GM12878 (cell line): ENCODE measurements around the gene ICA1. TPM values are rescaled to one million over a fixed set of nuclear protein-coding genes. Genes with fewer than 3 reads are reported as not detected.

ENCODE experiments used
- ATAC-seq: fragments of 200-7000 bp; cut with Tn5 transposase; 3 replicates; pipeline ENCODE4 v1.9.1; 2020; ENCODE audit warnings: mild to moderate bottlenecking, moderate library complexity
- BruUV-seq: library from RNA; stranded (reverse); fragments of 400-500 nt; replicated peaks from 2 replicates; lab custom pipeline; 2021; lab: Mats Ljungman, UMichigan
- CTCF ChIA-PET: fragments of 300-600 bp; sonication (Branson Sonifier 250); formaldehyde crosslinking; extraction: SDS; loops from one replicate; lab custom pipeline; 2021; ENCODE audit warnings: inconsistent platforms; lab: Yijun Ruan, JAX
- POLR2A ChIA-PET: fragments of 350-600 bp; formaldehyde crosslinking; extraction: SDS; loops from one replicate; lab custom pipeline; 2021; ENCODE audit warnings: inconsistent platforms; lab: Charles Lee
- RAD21 ChIA-PET: fragments of 300-600 bp; sonication (Branson Sonifier 250); formaldehyde crosslinking; loops from one replicate; lab custom pipeline; 2023; ENCODE audit warnings: antibody characterized with exemption; ENCODE audit not compliant: unreplicated experiment; lab: Charles Lee
- SMC1A ChIA-PET: fragments of 300-600 bp; sonication (Branson Sonifier 250); formaldehyde crosslinking; loops from one replicate; lab custom pipeline; 2023; ENCODE audit not compliant: unreplicated experiment, uncharacterized antibody; lab: Charles Lee
- DNase-seq: peaks from one replicate; pipeline ENCODE4 v3.0.0-alpha.2; 2011; ENCODE audit warnings: low read depth, low spot score
- FAIRE-seq: peaks from 3 replicates; lab custom pipeline; 2011; peaks lifted over from hg19 to GRCh38; lab: Jason Lieb, UNC
- H2AFZ ChIP-seq: 2 replicates; pipeline ENCODE4 v1.6.0; 2011; ENCODE audit warnings: low read depth, low read length, control low read depth; ENCODE audit not compliant: control insufficient read depth
- H3K27ac ChIP-seq: 2 replicates; pipeline ENCODE4 v1.5.1; 2011; ENCODE audit warnings: control low read depth; ENCODE audit not compliant: control insufficient read depth, insufficient read depth
- H3K27me3 ChIP-seq, 2 experiments: replicated peaks in 1 of 2; 2 replicates each; pipeline versions ENCODE4 v1.6.0 to v1.6.1; 2011; ENCODE audit warnings: low read length in 1 of 2; ENCODE audit not compliant: control insufficient read depth in 2 of 2, insufficient read depth in 2 of 2
- H3K36me3 ChIP-seq, 2 experiments: 2 replicates each; pipeline ENCODE4 v1.5.1; 2011; ENCODE audit warnings: low read length in 1 of 2; ENCODE audit not compliant: control insufficient read depth in 2 of 2, insufficient read depth in 2 of 2
- H3K4me1 ChIP-seq: 2 replicates; pipeline ENCODE4 v1.6.1; 2011; ENCODE audit warnings: mild to moderate bottlenecking, low read length, moderate library complexity, mixed read lengths; ENCODE audit not compliant: control insufficient read depth, insufficient read depth
- H3K4me2 ChIP-seq: 2 replicates; pipeline ENCODE4 v1.6.0; 2011; ENCODE audit warnings: control low read depth; ENCODE audit not compliant: control insufficient read depth, insufficient read depth
- H3K4me3 ChIP-seq: fragments of 200-600 bp; sonication (generic); 2 replicates; pipeline ENCODE4 v1.5.1; 2016
- H3K79me2 ChIP-seq: 2 replicates; pipeline ENCODE4 v1.6.0; 2011; ENCODE audit warnings: low read length; ENCODE audit not compliant: control insufficient read depth, insufficient read depth
- H3K9ac ChIP-seq: 2 replicates; pipeline ENCODE4 v1.8.0; 2011; ENCODE audit warnings: low read length, control low read depth, mixed read lengths; ENCODE audit not compliant: control insufficient read depth, insufficient read depth
- H3K9me3 ChIP-seq: replicated peaks from 3 replicates; pipeline ENCODE4 v1.5.1; 2011; ENCODE audit warnings: mild to moderate bottlenecking, low read length; ENCODE audit not compliant: control insufficient read depth, insufficient read depth
- H4K20me1 ChIP-seq: 2 replicates; pipeline ENCODE4 v1.6.0; 2011; ENCODE audit not compliant: control insufficient read depth, insufficient read depth
- E2F4 ChIP-seq: IDR thresholded peaks from 2 replicates; pipeline ENCODE4 v1.6.1; 2012; ENCODE audit warnings: low read depth, low read length, improper control_type of control experiment
- POU2F2 ChIP-seq: IDR thresholded peaks from 3 replicates; pipeline ENCODE4 v1.6.1; 2011; ENCODE audit warnings: low read depth, mild to moderate bottlenecking, low read length, borderline replicate concordance
- SPI1 ChIP-seq: IDR thresholded peaks from 2 replicates; pipeline ENCODE4 v1.6.1; 2011; ENCODE audit warnings: low read depth, mild to moderate bottlenecking, low read length, moderate library complexity, borderline replicate concordance; ENCODE audit not compliant: insufficient read depth
- SRF ChIP-seq, 2 experiments: IDR thresholded peaks; 2 replicates each; pipeline ENCODE4 v1.6.1; 2011; ENCODE audit warnings: low read depth in 2 of 2, low read length in 2 of 2, mild to moderate bottlenecking in 1 of 2, moderate library complexity in 1 of 2
- WGBS: methylation state at CpG from one replicate; pipeline ENCODE4 v1.1.6; 2016; ENCODE audit warnings: low lambda C conversion rate; ENCODE audit not compliant: insufficient replicate concordance, insufficient coverage; ENCODE audit errors: missing lambda C conversion rate; 5-methylcytosine and 5-hydroxymethylcytosine counted together
- in situ Hi-C: fragments of 300-500 bp; cut with MboI; formaldehyde crosslinking; loops from 9 replicates; pipeline ENCODE4 v1.14.3; 2018; ENCODE audit warnings: mixed read lengths
- intact Hi-C: fragments of 100-400 bp; cut with micrococcal nuclease; formaldehyde crosslinking; loops from one replicate; pipeline ENCODE4 v1.14.2; 2022; ENCODE audit not compliant: unreplicated experiment
- polyA plus RNA-seq, 11 experiments: library from polyadenylated mRNA; depleted of rRNA in 4 of 11; unstranded in 6 of 11; stranded (reverse) in 5 of 11; fragments of >200 nt; fragmentation: Nextera tagmentation in 4 of 11; fragmentation: Illumina TruSeq in 1 of 11; extraction: Ambion mirVana in 4 of 11; extraction: Trizol in 1 of 11; gene quantifications; 1 replicate in 1 of 11; 2 replicates in 10 of 11; pipeline versions ENCODE4 v1.2.1 to v1.2.3, GENCODE V29; 2011 to 2016; ENCODE audit warnings: inconsistent platforms in 2 of 11, missing spikeins in 2 of 11, low read depth in 1 of 11
- total RNA-seq, 4 experiments: library from RNA; depleted of rRNA in 3 of 4; stranded (reverse); fragments of >200 nt in 3 of 4; fragmentation: Illumina TruSeq in 1 of 4; extraction: Trizol in 1 of 4; gene quantifications; 2 replicates each; pipeline versions ENCODE4 v1.2.1 to v1.2.3, GENCODE V29; 2013 to 2021
- TF ChIP-seq, protein P1 (sequence below): fragments of 150-350 bp; IDR thresholded peaks from 2 replicates; pipeline ENCODE4 v1.6.1; 2016; ENCODE audit warnings: low read depth, low read length
- TF ChIP-seq, protein P2 (sequence below): fragments of 150-350 bp; IDR thresholded peaks from 2 replicates; pipeline ENCODE4 v1.6.1; 2014; ENCODE audit warnings: mild to moderate bottlenecking, low read depth, low read length

ICA1 gene
- total and polyA plus RNA-seq, 10 of the 15 experiments (the other 5 are each of a cell fraction or from before 2014, with no cell fraction given), result 1.3 to 35.1 (median 3.3) TPM

- in situ Hi-C loops, result loop anchor here (10.0 to 25.0 kb wide), 3 partner anchors 634 to 1267 kb away; no protein-coding TSS in a partner anchor
These were observed 40.4 kb downstream of the ICA1 start for GRCh38 chr7:8221567-8221966.

GRCh38 chr7:8221101-8221495, 40.9 kb downstream of the ICA1 start:
- intact Hi-C loops, result loop anchor here (5.0 kb wide), 1 partner anchor 76 kb away; no protein-coding TSS in a partner anchor
- H3K9me3 ChIP-seq, result no peaks in the 10 kb centered on the region
- ChIA-PET CTCF (interaction anchor here (2.0 to 3.4 kb wide), 2 partner anchors 540 to 797 kb away, joined by 7 to 11 read pairs; no protein-coding TSS in a partner anchor), RAD21 (interaction anchor here (1.7 kb wide), 1 partner anchor 75 kb away, joined by 4 read pairs; no protein-coding TSS in a partner anchor), POLR2A (interaction anchor here (0.5 kb wide), 1 partner anchor 704 kb away, joined by 4 read pairs; no protein-coding TSS in a partner anchor), SMC1A (interaction anchor here (0.6 to 2.1 kb wide), 4 partner anchors 14 to 587 kb away, joined by 3 to 10 read pairs (median 3); no protein-coding TSS in a partner anchor)
- H3K79me2 ChIP-seq, result no peaks in the 10 kb centered on the region
- H4K20me1 ChIP-seq, result no peaks in the 10 kb centered on the region
- H3K27ac ChIP-seq, result no peak overlapping the region
- ATAC-seq (no peak), FAIRE-seq (no peak), DNase-seq (no peak)
- no peaks in the 10 kb centered on the region for H3K4me1 ChIP-seq
- H2AFZ ChIP-seq, result no peak overlapping the region
- H3K4me2 ChIP-seq, result no peak overlapping the region
- in situ Hi-C loops, result loop anchor here (10.0 to 25.0 kb wide), 3 partner anchors 634 to 1266 kb away; no protein-coding TSS in a partner anchor
- H3K36me3 ChIP-seq, result no peaks in the 10 kb centered on the region
- no TSS peak for BruUV-seq
- 58% methylated on average over 5 of the region's 5 CpGs for WGBS
- peaks cover 0 to 1% of the 10 kb centered on the region in 2 experiments; a peak in 1 of 4 replicates for H3K27me3 ChIP-seq
- H3K4me3 ChIP-seq, result no peak overlapping the region
- H3K9ac ChIP-seq, result no peak overlapping the region
- TF ChIP-seq E2F4, result no peak
- TF ChIP-seq POU2F2, result no peak
- TF ChIP-seq, protein P1, sequence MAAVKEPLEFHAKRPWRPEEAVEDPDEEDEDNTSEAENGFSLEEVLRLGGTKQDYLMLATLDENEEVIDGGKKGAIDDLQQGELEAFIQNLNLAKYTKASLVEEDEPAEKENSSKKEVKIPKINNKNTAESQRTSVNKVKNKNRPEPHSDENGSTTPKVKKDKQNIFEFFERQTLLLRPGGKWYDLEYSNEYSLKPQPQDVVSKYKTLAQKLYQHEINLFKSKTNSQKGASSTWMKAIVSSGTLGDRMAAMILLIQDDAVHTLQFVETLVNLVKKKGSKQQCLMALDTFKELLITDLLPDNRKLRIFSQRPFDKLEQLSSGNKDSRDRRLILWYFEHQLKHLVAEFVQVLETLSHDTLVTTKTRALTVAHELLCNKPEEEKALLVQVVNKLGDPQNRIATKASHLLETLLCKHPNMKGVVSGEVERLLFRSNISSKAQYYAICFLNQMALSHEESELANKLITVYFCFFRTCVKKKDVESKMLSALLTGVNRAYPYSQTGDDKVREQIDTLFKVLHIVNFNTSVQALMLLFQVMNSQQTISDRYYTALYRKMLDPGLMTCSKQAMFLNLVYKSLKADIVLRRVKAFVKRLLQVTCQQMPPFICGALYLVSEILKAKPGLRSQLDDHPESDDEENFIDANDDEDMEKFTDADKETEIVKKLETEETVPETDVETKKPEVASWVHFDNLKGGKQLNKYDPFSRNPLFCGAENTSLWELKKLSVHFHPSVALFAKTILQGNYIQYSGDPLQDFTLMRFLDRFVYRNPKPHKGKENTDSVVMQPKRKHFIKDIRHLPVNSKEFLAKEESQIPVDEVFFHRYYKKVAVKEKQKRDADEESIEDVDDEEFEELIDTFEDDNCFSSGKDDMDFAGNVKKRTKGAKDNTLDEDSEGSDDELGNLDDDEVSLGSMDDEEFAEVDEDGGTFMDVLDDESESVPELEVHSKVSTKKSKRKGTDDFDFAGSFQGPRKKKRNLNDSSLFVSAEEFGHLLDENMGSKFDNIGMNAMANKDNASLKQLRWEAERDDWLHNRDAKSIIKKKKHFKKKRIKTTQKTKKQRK, result no peak
- no peak for TF ChIP-seq SPI1

More at GRCh38 chr7:8221567-8221966, 40.4 kb downstream of the ICA1 start:
- Histone ChIP-seq H3K4me1 (no peaks in the 10 kb centered on the region), H3K36me3 (no peaks in the 10 kb centered on the region), H3K27ac (no peak overlapping the region), H2AFZ (no peak overlapping the region), H3K9me3 (no peaks in the 10 kb centered on the region), H3K4me3 (no peak overlapping the region), H3K4me2 (no peak overlapping the region), H3K27me3 (peaks cover 0 to 1% of the 10 kb centered on the region in 2 experiments; a peak in 1 of 4 replicates), H4K20me1 (no peaks in the 10 kb centered on the region), H3K79me2 (no peaks in the 10 kb centered on the region), H3K9ac (no peak overlapping the region)
- SMC1A ChIA-PET, result interaction anchor here (0.6 to 2.1 kb wide), 5 partner anchors 14 to 540 kb away, joined by 3 to 10 read pairs (median 3); no protein-coding TSS in a partner anchor
- DNase-seq (no peak), ATAC-seq (no peak), FAIRE-seq (no peak)
- RAD21 ChIA-PET, result interaction anchor here (0.7 to 1.9 kb wide), 3 partner anchors 75 to 540 kb away, joined by 3 to 8 read pairs (median 4); no protein-coding TSS in a partner anchor
- intact Hi-C loops, result loop anchor here (5.0 kb wide), 1 partner anchor 76 kb away; no protein-coding TSS in a partner anchor
- BruUV-seq, result no TSS peak
- POLR2A ChIA-PET, result interaction anchor here (0.5 kb wide), 1 partner anchor 704 kb away, joined by 4 read pairs; no protein-coding TSS in a partner anchor
- CTCF ChIA-PET, result interaction anchor here (2.0 to 3.4 kb wide), 2 partner anchors 540 to 797 kb away, joined by 7 to 11 read pairs; no protein-coding TSS in a partner anchor
- no peak for TF ChIP-seq SRF (IDR thresholded peaks at IDR 0.05; ENCODE audit: low read depth in 2 of 2, low read length in 2 of 2)
- TF ChIP-seq, protein P2, sequence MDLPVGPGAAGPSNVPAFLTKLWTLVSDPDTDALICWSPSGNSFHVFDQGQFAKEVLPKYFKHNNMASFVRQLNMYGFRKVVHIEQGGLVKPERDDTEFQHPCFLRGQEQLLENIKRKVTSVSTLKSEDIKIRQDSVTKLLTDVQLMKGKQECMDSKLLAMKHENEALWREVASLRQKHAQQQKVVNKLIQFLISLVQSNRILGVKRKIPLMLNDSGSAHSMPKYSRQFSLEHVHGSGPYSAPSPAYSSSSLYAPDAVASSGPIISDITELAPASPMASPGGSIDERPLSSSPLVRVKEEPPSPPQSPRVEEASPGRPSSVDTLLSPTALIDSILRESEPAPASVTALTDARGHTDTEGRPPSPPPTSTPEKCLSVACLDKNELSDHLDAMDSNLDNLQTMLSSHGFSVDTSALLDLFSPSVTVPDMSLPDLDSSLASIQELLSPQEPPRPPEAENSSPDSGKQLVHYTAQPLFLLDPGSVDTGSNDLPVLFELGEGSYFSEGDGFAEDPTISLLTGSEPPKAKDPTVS, result no peak
- WGBS, result 81% methylated on average over 5 of the region's 5 CpGs
